Kidney tubule cell (primary cell): ENCODE measurements around the gene C22orf39.

Experiments
- DNase-seq: peaks from one replicate; pipeline ENCODE4 v3.0.0-alpha.2; 2018; ENCODE audit warnings: low spot score

The C22orf39 gene

GRCh38 chr22:19447330-19448075 is at the start of gene C22orf39:
Gene C22orf39, minus strand, starts transcription at chr22:19447711. Its CDS starts 23 bp downstream, at chr22:19447688.
- DNase-seq: peak; percentile 94

- DNase-seq: peak; percentile 69
Measured at GRCh38 chr22:19497245-19497644, 49.7 kb upstream of the C22orf39 start.

- DNase-seq: no peak
Measured at GRCh38 chr22:19496324-19496630, 48.8 kb upstream of the C22orf39 start.

- no peak for DNase-seq
Measured at GRCh38 chr22:19495562-19496323, 48.2 kb upstream of the C22orf39 start.

- no peak for DNase-seq
Measured at GRCh38 chr22:19494676-19495173, 47.2 kb upstream of the C22orf39 start.

GRCh38 chr22:19494001-19494560 is 46.6 kb upstream of the C22orf39 start:
- no peak for DNase-seq

- DNase-seq: no peak
Measured at GRCh38 chr22:19492504-19493174, 45.1 kb upstream of the C22orf39 start.

GRCh38 chr22:19490628-19491230 is 43.2 kb upstream of the C22orf39 start:
- DNase-seq: no peak

- DNase-seq: no peak
Measured at GRCh38 chr22:19488884-19489843, 41.7 kb upstream of the C22orf39 start.

- no peak for DNase-seq
Measured at GRCh38 chr22:19488285-19488684, 40.8 kb upstream of the C22orf39 start.

- DNase-seq: no peak
Measured at GRCh38 chr22:19483481-19484244, 36.2 kb upstream of the C22orf39 start.

- DNase-seq: no peak
Measured at GRCh38 chr22:19482297-19482696, 34.8 kb upstream of the C22orf39 start.

- DNase-seq: no peak
Measured at GRCh38 chr22:19480789-19481188, 33.3 kb upstream of the C22orf39 start.

- no peak for DNase-seq
Measured at GRCh38 chr22:19480173-19480568, 32.7 kb upstream of the C22orf39 start.

GRCh38 chr22:19479355-19480172 is 32.1 kb upstream of the C22orf39 start, which contains the start of gene CDC45:
Gene CDC45, plus strand, starts transcription at chr22:19479920. Its CDS starts 49 bp downstream, at chr22:19479969.
- peak; percentile 98 for DNase-seq

- peak; percentile 84 for DNase-seq
Measured at GRCh38 chr22:19478901-19479354, 31.4 kb upstream of the C22orf39 start, which contains the start of gene UFD1. Gene UFD1, minus strand, starts transcription at chr22:19479193. Its CDS starts 108 bp downstream, at chr22:19479085.

GRCh38 chr22:19478045-19478900 is 30.8 kb upstream of the C22orf39 start:
- no peak for DNase-seq
